ENCODE data around the gene C10orf67. TPM values are rescaled to one million over a fixed set of nuclear protein-coding genes. Genes with fewer than 3 reads are reported as not detected.

C10orf67 gene
- not detected in 2 replicates for total RNA-seq

GRCh38 chr10:23344241-23344841 is at the start of gene C10orf67:
Gene C10orf67 (minus strand): TSS chr10:23344797. CDS start chr10:23344774, 23 bp downstream.

GRCh38 chr10:23191764-23192711 is 152.6 kb downstream of the C10orf67 start, which contains the start of gene PTF1A:
Gene PTF1A (plus strand): TSS chr10:23192312. CDS start chr10:23192531, 219 bp downstream.

Small RNA genes within 50 kb of the gene (small RNA-seq; reads per million reads assigned to genes)
- gene MIR1254-2: not detected
- gene RF00561: not detected

Other genes with a start within 250 kb of the C10orf67 start
- gene MSRB2, start 249.2 kb downstream of the C10orf67 start, total RNA-seq: 4.9 and 7.2 TPM in 2 replicates
- not detected in 2 replicates for gene PTF1A, start 152.5 kb downstream of the C10orf67 start, total RNA-seq
- gene OTUD1, start 94.3 kb upstream of the C10orf67 start, total RNA-seq: 5.2 and 5.6 TPM in 2 replicates

All from vein endothelial cell (primary cell).